SJSA1 (cell line): ENCODE data around the gene BUB3. TPM values are rescaled to one million over a fixed set of nuclear protein-coding genes. Genes with fewer than 3 reads are reported as not detected.
A peak's percentile ranks its signal among the peaks of the same experiment; 100 is the strongest.
"Not testable (repeated sequence)": the region's sequence is repeated elsewhere in the genome, so short reads cannot be mapped to it uniquely, and the experiment has no call there.

Source experiments
- DNase-seq, 2 experiments: peaks; one replicate each; pipeline ENCODE4 v3.0.0-alpha.2; 2015 to 2020; ENCODE audit warnings: low spot score in 2 of 2, low read depth in 1 of 2
- H3K27ac ChIP-seq: fragments of 250-450 bp; sonication (Bioruptor Pico); 2 replicates; pipeline ENCODE4 v1.5.1; 2020; ENCODE audit warnings: mild to moderate bottlenecking, moderate library complexity
- H3K27me3 ChIP-seq: fragments of 250-450 bp; sonication (Bioruptor Pico); replicated peaks from 2 replicates; pipeline ENCODE4 v1.5.1; 2020; ENCODE audit warnings: mild to moderate bottlenecking, moderate library complexity
- H3K36me3 ChIP-seq: fragments of 250-450 bp; sonication (Bioruptor Pico); 2 replicates; pipeline ENCODE4 v1.5.1; 2020; ENCODE audit warnings: mild to moderate bottlenecking
- H3K4me1 ChIP-seq: fragments of 250-450 bp; sonication (Bioruptor Pico); replicated peaks from 2 replicates; pipeline ENCODE4 v1.6.1; 2021; ENCODE audit warnings: mild to moderate bottlenecking
- H3K4me3 ChIP-seq: fragments of 250-450 bp; sonication (Bioruptor Pico); 2 replicates; pipeline ENCODE4 v1.5.1; 2020; ENCODE audit warnings: mild to moderate bottlenecking
- H3K9me3 ChIP-seq: fragments of 250-450 bp; sonication (Bioruptor Pico); replicated peaks from 2 replicates; pipeline ENCODE4 v1.5.1; 2020; ENCODE audit warnings: mild to moderate bottlenecking
- total RNA-seq: library from RNA; depleted of rRNA; stranded (reverse); fragments of >200 nt; shearing (Covaris generic); gene quantifications from 2 replicates; pipeline ENCODE4 v1.2.3, GENCODE V29; 2014

BUB3 gene
- total RNA-seq, 1 experiment from 2014 or later, result 317 TPM

- peak overlapping the region; percentile 92 for H3K4me3 ChIP-seq
- DNase-seq, result peak; percentile 67 to 72
- H3K27me3 ChIP-seq, result peaks cover 13% of the 10 kb centered on the region
- H3K9me3 ChIP-seq, result no peaks in the 10 kb centered on the region; the same call in 1 of the 2 replicates
- H3K4me1 ChIP-seq, result peaks cover 35% of the 10 kb centered on the region
- H3K27ac ChIP-seq, result peak overlapping the region; percentile 98
- H3K36me3 ChIP-seq, result peaks cover 57% of the 10 kb centered on the region
These were observed 706 bp downstream of the BUB3 start for GRCh38 chr10:123154711-123155505.

GRCh38 chr10:123156078-123156477, 1.9 kb downstream of the BUB3 start:
- Histone ChIP-seq H3K27me3 (peaks cover 2% of the 10 kb centered on the region; the same call in 1 of the 2 replicates), H3K36me3 (peaks cover 69% of the 10 kb centered on the region), H3K27ac (no peak overlapping the region), H3K9me3 (no peaks in the 10 kb centered on the region; the same call in 1 of the 2 replicates), H3K4me1 (peaks cover 35% of the 10 kb centered on the region), H3K4me3 (no peak overlapping the region; the same call in 1 of the 2 replicates)
- DNase-seq, result no peak

- Histone ChIP-seq H3K4me1 (peaks cover 35% of the 10 kb centered on the region), H3K27ac (peak overlapping the region; percentile 24; the same call in 1 of the 2 replicates), H3K36me3 (peaks cover 80% of the 10 kb centered on the region), H3K27me3 (no peaks in the 10 kb centered on the region), H3K4me3 (no peak overlapping the region), H3K9me3 (no peaks in the 10 kb centered on the region; the same call in 1 of the 2 replicates)
- no peak for DNase-seq
These were observed 3.0 kb downstream of the BUB3 start for GRCh38 chr10:123157210-123157609.

GRCh38 chr10:123158682-123159081, 4.5 kb downstream of the BUB3 start:
- DNase-seq, result no peak
- H3K36me3 ChIP-seq, result peaks cover 95% of the 10 kb centered on the region
- no peaks in the 10 kb centered on the region; the same call in 1 of the 2 replicates for H3K9me3 ChIP-seq
- no peaks in the 10 kb centered on the region for H3K27me3 ChIP-seq
- H3K4me3 ChIP-seq, result no peak overlapping the region
- H3K4me1 ChIP-seq, result peaks cover 33% of the 10 kb centered on the region
- H3K27ac ChIP-seq, result no peak overlapping the region

- no peak overlapping the region for H3K27ac ChIP-seq
- peaks cover 29% of the 10 kb centered on the region for H3K4me1 ChIP-seq
- H3K4me3 ChIP-seq, result no peak overlapping the region
- no peaks in the 10 kb centered on the region for H3K9me3 ChIP-seq
- no peak for DNase-seq
- H3K27me3 ChIP-seq, result no peaks in the 10 kb centered on the region
- H3K36me3 ChIP-seq, result peaks cover 100% of the 10 kb centered on the region
These were observed 6.2 kb downstream of the BUB3 start for GRCh38 chr10:123160311-123160980.

GRCh38 chr10:123164319-123164718, 10.1 kb downstream of the BUB3 start:
- Histone ChIP-seq H3K4me1 (no peaks in the 10 kb centered on the region), H3K27me3 (no peaks in the 10 kb centered on the region), H3K9me3 (no peaks in the 10 kb centered on the region), H3K27ac (no peak overlapping the region), H3K36me3 (peaks cover 97% of the 10 kb centered on the region), H3K4me3 (no peak overlapping the region)
- DNase-seq, result no peak

- Histone ChIP-seq H3K27me3 (no peaks in the 10 kb centered on the region), H3K9me3 (no peaks in the 10 kb centered on the region), H3K4me1 (no peaks in the 10 kb centered on the region), H3K36me3 (peaks cover 95% of the 10 kb centered on the region), H3K27ac (no peak overlapping the region), H3K4me3 (no peak overlapping the region)
- no peak for DNase-seq
These were observed 11.4 kb downstream of the BUB3 start for GRCh38 chr10:123165445-123166072.

- no peaks in the 10 kb centered on the region for H3K9me3 ChIP-seq
- no peak overlapping the region for H3K27ac ChIP-seq
- no peaks in the 10 kb centered on the region for H3K27me3 ChIP-seq
- no peak overlapping the region for H3K4me3 ChIP-seq
- DNase-seq, result no peak
- no peaks in the 10 kb centered on the region for H3K4me1 ChIP-seq
- H3K36me3 ChIP-seq, result peaks cover 88% of the 10 kb centered on the region
These were observed 12.4 kb downstream of the BUB3 start for GRCh38 chr10:123166618-123167017.

GRCh38 chr10:123170961-123171360, 16.8 kb downstream of the BUB3 start:
- Histone ChIP-seq H3K27ac (no peak overlapping the region), H3K4me1 (no peaks in the 10 kb centered on the region), H3K27me3 (no peaks in the 10 kb centered on the region), H3K36me3 (peaks cover 84% of the 10 kb centered on the region), H3K9me3 (no peaks in the 10 kb centered on the region), H3K4me3 (no peak overlapping the region)
- no peak for DNase-seq

GRCh38 chr10:123171616-123172015, 17.4 kb downstream of the BUB3 start:
- not testable (repeated sequence) for DNase-seq, H3K4me3 ChIP-seq, H3K4me1 ChIP-seq, H3K27me3 ChIP-seq, H3K9me3 ChIP-seq, H3K27ac ChIP-seq
- H3K36me3 ChIP-seq, result peaks cover 82% of the 10 kb centered on the region

GRCh38 chr10:123175389-123176387, 21.5 kb downstream of the BUB3 start:
- H3K4me1 ChIP-seq, result no peaks in the 10 kb centered on the region
- no peak overlapping the region for H3K4me3 ChIP-seq
- no peak overlapping the region for H3K27ac ChIP-seq
- H3K9me3 ChIP-seq, result no peaks in the 10 kb centered on the region
- no peaks in the 10 kb centered on the region for H3K27me3 ChIP-seq
- peaks cover 57% of the 10 kb centered on the region for H3K36me3 ChIP-seq
- DNase-seq, result no peak

- H3K27ac ChIP-seq, result not testable (repeated sequence)
These were observed 24.2 kb downstream of the BUB3 start for GRCh38 chr10:123178390-123178789.

More at GRCh38 chr10:123178390-123178789, 24.2 kb downstream of the BUB3 start:
- peaks cover 40% of the 10 kb centered on the region for H3K36me3 ChIP-seq
- H3K9me3 ChIP-seq, H3K4me3 ChIP-seq, H3K4me1 ChIP-seq, H3K27me3 ChIP-seq, DNase-seq: not testable (repeated sequence)
